T-helper 2 cell treated with Interferon-gamma antibody and Interleukin-4, amounts not matched to agents 100 ng/mL and 5 ng/mL, for 36 hours (primary cell): ENCODE data around the gene CASTOR1. TPM values are rescaled to one million over a fixed set of nuclear protein-coding genes. Genes with fewer than 3 reads are reported as not detected.

Experiments
- intact Hi-C: fragments of 100-400 bp; cut with micrococcal nuclease; formaldehyde crosslinking; loops from one replicate; pipeline ENCODE4 v1.15.1; 2023
- total RNA-seq: library from RNA; stranded (reverse); gene quantifications from 2 replicates; pipeline ENCODE4 v1.2.3, GENCODE V29; 2022

CASTOR1 gene
- total RNA-seq, 1 donor from 2014 or later = 23.2 TPM

DNA sequence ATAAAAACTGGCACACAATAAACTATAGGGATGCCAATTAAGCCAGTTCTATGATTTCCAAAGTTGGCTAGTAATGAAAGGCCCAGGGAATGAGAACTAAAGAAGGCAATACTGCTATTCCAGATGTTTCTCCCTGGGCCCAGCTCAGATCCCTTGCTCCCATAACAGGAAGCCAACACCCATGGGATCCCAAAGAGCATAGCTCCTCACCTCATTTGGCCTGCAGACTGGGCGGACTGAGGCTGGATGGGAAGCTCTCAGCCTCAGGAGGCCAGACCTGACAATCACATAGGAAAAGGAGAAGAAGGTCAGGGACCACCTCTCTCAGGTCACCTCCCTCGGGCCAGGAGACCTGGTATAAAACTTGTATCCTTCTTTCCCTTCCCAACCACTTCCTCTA lies 32.2 kb upstream of the CASTOR1 start:
- intact Hi-C loops = no loop called here

DNA sequence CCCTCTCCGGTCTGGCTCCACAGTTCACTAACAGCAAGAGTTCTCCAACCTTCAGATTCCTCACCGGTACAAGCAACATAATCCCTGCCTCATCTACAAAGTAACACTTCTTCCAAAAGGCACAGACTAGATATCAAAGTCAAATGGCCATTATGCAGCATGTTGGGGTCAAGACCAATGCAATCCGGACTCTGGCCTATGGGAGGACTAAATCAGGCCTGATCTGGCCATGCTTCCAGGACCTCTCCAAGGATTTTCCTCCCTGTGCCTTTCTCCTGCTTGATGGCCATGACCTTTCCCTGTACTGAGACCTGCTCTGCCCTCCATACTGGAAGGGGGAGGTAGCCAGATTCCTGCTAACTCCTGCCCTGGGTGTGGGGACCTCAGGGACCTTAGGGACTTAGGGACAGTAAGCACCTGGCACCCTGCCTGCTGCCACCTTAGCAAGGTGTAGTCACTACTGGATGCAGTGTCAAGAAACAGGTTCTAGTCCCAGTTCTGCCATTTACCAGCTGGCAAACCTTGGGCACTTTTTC lies 30.8 kb upstream of the CASTOR1 start:
- intact Hi-C loops = no loop called here

DNA sequence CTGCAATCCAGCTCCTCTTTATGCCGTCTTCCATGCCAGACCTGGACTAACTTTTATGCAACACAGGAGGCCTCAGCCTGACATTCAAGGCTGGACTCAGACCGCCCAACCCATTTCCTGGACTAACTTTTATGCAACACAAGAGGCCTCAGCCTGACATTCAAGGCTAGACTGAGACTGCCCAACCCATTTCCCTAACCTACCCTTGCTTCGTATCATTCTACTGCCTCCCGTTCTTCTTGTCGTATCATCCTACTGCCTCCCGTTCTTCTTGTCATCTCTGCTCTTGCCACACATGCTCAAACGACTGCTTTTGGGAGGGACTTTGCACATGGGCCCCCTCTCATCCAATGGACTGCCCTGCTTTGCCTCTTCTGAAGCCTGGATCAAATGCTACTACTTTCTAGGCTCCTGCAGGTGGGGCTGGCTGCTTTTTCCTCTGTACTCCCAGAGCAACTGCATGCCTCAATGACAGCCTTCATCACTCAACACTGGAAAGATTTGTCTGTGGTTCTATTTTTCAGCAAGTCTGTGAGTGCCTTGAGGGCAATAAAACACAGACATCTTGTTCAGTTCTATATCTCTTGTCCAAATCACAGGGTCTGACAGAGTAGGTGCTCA lies 29.6 kb upstream of the CASTOR1 start:
- intact Hi-C loops = no loop called here

DNA sequence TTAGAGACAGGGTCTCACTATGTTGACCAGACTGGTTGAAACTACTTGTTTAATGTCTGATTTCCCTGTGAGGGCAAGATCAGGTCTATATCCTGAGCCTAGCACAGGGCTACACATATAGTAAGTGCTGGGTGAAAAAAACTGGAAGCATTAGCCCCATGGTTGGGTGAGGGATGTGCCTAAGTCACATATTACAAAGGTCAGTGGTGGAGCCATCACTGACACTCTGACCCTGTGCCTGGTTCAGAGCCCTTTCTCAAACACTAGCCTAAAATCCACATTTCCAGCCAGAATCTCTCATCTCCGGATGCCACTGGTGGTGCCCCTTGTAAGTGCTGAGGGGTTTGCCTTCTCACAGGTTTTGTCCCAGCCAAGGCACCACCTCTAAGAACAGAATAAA lies 28.5 kb upstream of the CASTOR1 start:
- intact Hi-C loops = no loop called here

- intact Hi-C loops = no loop called here
These were observed 26.8 kb upstream of the CASTOR1 start for GRCh38 chr22:30315962-30316576.

GRCh38 chr22:30314915-30315314 lies 25.6 kb upstream of the CASTOR1 start:
- intact Hi-C loops = no loop called here

- intact Hi-C loops = no loop called here
These were observed 24.4 kb upstream of the CASTOR1 start for GRCh38 chr22:30313527-30314363.

GRCh38 chr22:30312053-30312452 lies 22.7 kb upstream of the CASTOR1 start:
- intact Hi-C loops = no loop called here

DNA sequence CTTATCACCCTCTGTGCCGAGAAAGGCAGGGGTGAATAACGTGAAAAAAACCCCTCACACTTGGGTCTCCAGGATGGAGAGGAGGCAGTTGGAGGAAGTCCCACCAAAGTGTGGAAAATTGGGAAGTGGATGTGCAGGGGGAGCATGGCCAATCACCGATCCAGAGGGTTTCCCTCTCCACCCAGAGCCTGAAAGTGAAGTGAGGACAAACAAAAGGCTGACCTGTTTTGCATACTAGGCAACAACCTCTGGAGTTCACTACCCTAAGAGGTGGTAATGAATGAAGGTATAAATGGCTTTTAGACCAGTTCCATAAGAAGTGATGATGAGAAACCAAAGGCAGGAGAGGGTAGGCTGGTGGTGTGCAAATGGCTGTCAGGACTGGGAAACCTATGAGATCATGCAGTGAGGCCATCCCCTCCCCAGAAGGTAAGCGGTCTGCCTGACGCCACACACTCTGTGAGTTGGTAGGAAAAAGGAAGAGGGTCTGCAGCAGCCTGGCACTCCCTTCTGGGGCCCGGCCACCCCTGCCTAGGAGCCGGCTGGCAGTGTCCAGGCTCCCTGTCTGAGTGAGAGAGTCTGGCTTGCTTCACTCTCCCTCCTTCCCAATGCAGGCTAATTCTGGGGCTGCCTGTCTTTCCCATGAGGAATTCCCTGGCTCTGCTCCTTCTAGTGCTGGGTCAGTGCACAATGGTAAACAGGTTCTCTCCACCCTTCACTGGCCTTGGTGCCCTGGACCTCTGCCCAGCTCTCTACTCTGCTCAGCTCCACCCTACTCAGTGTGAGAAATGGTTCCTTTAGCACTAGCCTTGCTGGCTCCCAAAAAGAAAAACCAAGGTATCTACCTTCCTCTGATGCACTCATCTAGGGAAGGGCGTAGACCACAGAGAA lies 21.8 kb upstream of the CASTOR1 start:
- intact Hi-C loops = no loop called here

GRCh38 chr22:30309951-30310741 lies 20.8 kb upstream of the CASTOR1 start:
- intact Hi-C loops = no loop called here

DNA sequence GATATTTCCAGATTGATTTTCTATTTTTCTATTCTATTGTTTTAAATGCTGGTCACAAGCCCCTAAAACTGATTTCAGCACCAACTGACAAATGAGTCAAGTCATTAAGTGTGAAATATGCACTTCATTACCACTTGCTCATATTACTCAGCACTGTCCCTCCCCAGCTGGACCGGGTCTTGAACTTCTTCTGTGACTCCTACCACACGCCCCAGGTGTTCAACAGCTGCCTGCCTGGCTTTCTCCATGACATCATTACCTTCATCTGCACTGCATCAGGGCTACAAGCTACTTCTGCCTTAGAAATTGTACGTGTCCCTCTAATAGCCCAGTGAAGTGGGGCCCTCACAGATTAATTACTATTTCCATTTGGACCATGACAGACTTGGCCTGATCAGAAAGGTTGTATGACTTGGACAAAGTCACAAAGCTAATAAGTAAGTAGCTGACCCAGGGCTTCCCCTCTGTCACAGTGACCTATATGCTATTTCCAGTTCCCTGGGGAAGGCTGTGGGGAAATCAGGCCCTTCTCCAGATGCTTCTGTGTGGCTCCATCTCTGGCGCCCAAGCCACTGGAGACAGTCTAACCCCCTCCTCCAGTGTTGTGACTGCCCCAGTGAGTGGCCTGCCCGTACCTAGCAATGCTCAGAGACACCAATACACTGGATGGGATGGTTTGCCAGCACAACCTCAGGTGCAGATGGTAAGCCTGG lies 19.4 kb upstream of the CASTOR1 start:
- intact Hi-C loops = no loop called here

- intact Hi-C loops = no loop called here
These were observed 18.8 kb upstream of the CASTOR1 start for GRCh38 chr22:30308093-30308492.

DNA sequence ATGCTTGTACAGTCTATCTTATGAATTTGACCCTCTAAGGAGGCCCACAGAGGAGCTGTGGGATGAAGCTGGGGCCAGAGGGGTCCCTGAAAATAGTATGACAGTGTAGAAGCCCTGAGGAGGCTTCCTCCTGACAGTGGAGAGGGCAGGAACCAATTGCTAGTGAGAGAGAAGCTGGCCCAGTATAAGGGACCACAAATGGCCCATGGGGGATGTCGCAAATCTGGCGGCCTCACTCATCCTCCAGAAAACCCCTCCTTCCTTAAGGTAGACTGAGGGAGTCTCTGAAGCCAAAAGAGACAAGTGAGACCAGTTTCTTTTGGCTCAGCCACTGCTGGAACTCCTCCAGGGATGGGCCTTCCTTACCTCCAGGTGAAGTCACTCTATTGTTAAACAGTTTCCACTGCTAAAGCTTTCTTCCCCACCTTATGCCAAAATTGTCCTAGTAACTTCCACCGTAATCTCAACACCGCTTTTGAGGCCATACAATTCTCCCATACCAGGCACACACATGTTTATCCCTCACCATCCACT lies 17.8 kb upstream of the CASTOR1 start:
- intact Hi-C loops = no loop called here

DNA sequence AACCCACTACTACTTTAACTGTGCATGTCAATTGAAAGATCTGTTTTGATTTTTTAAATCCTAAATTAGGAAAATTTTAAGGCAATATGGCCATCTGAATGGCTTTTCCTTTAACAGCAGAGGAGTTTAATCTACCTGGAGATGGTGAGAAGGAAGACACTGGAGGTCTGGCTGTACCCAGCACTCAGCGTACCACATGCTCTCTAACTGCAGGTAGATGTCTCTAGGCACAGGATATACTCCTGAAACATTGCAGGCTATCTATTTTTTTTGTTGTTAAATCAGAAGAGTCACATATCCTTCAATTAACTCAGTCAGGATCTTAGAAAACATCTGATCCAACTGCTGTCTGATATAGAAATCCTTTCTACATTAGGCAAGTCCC lies 17.3 kb upstream of the CASTOR1 start:
- intact Hi-C loops = loop anchor here (1.0 kb wide), 3 partner anchors 17 to 120 kb away; partner anchors contain the start of genes CASTOR1 and SF3A1

GRCh38 chr22:30305906-30306626 lies 16.8 kb upstream of the CASTOR1 start:
- intact Hi-C loops = loop anchor here (1.0 kb wide), 4 partner anchors 17 to 120 kb away; partner anchors contain the start of genes CASTOR1, SF3A1 and TBC1D10A

GRCh38 chr22:30305519-30305905 lies 16.2 kb upstream of the CASTOR1 start:
- intact Hi-C loops = loop anchor here (1.0 kb wide), 1 partner anchor 21 kb away; the partner anchor contains the start of gene TBC1D10A

- intact Hi-C loops = loop anchor here (1.0 kb wide), 1 partner anchor 22 kb away; the partner anchor contains the start of gene TBC1D10A
These were observed 15.4 kb upstream of the CASTOR1 start for GRCh38 chr22:30304495-30305244.

GRCh38 chr22:30302810-30303138 lies 13.5 kb upstream of the CASTOR1 start:
- intact Hi-C loops = no loop called here
